SK-N-SH (cell line): ENCODE results near the gene EXOC6.
A peak's percentile ranks its signal among the peaks of the same experiment; 100 is the strongest.

Experiments
- CTCF ChIP-seq: fragments of 200-600 bp; sonication (generic); IDR thresholded peaks from 2 replicates; pipeline ENCODE4 v1.6.1; 2017; ENCODE audit warnings: antibody characterized with exemption, mild to moderate bottlenecking, moderate library complexity
- EP300 ChIP-seq, 2 experiments: IDR thresholded peaks; 2 replicates each; pipeline versions ENCODE4 v1.4.0 to v1.6.1; 2012; ENCODE audit warnings: borderline replicate concordance in 1 of 2, low read depth in 1 of 2, low read length in 1 of 2
- FOSL2 ChIP-seq: IDR thresholded peaks from 2 replicates; pipeline ENCODE4 v1.4.0; 2012; ENCODE audit warnings: low read depth, mild to moderate bottlenecking, moderate library complexity, borderline replicate concordance
- GATA2 ChIP-seq: sonication (generic); formaldehyde crosslinking; IDR thresholded peaks from 2 replicates; pipeline ENCODE4 v1.5.0; 2020; ENCODE audit warnings: mild to moderate bottlenecking, missing genetic modification reagents
- MAX ChIP-seq: IDR thresholded peaks from 2 replicates; pipeline ENCODE4 v1.4.0; 2012; ENCODE audit warnings: low read depth
- NRF1 ChIP-seq: IDR thresholded peaks from 2 replicates; pipeline ENCODE4 v1.6.1; 2012; ENCODE audit warnings: low read depth, mild to moderate bottlenecking, low read length
- PBX3 ChIP-seq: IDR thresholded peaks from 2 replicates; pipeline ENCODE4; 2012
- POLR2AphosphoS5 ChIP-seq: IDR thresholded peaks from 2 replicates; pipeline ENCODE4 v1.6.1; 2012; ENCODE audit warnings: low read depth, low read length
- RAD21 ChIP-seq: IDR thresholded peaks from 2 replicates; pipeline ENCODE4 v1.6.1; 2012; ENCODE audit warnings: mild to moderate bottlenecking, low read length
- RXRA ChIP-seq: IDR thresholded peaks from 2 replicates; pipeline ENCODE4 v1.4.0; 2012; ENCODE audit warnings: low read depth, mild to moderate bottlenecking, borderline replicate concordance
- SIN3A ChIP-seq: IDR thresholded peaks from 2 replicates; pipeline ENCODE4 v1.6.1; 2012; ENCODE audit warnings: low read depth, mild to moderate bottlenecking, low read length, moderate library complexity, borderline replicate concordance
- SMC3 ChIP-seq: IDR thresholded peaks from 2 replicates; pipeline ENCODE4 v1.6.1; 2012; ENCODE audit warnings: low read depth, low read length, improper control_type of control experiment

DNA sequence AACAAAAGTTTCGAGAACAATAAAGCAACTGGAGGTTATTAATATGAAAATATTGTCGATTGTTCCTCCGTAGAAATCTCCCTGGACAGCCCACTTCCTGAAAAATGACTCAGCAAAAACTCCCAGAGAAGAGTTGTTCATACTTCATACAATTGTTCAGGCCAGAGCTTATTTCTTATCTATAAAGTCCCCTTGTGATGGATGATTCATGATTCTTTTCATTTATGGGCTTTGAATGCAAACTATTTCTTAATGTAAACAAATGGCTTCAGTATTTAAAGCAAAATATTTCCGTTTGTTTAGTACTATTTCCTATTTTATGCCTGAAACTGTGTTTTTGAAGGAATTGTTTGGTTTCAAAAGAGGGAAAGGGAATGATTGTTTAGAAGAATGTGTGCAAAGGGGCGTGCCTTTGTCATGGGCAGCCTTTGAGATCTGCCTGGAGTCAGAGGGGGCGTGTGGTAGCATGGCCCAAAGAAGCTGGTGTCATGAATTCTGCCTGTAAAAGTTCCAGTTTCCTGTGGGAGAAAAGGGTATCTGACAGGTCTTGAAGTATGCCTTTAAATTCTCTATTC, 26.2 kb upstream of the EXOC6 start:
- TF ChIP-seq POLR2AphosphoS5 (no peak), SMC3 (no peak), CTCF (no peak), EP300 (IDR thresholded peaks at IDR 0.05; ENCODE audit: borderline replicate concordance in 1 of 2, low read depth in 1 of 2, low read length in 1 of 2) (peak in 1 of 2 experiments; percentile 14; a peak in 1 of 4 replicates), PBX3 (0 out of 2 replicates have a peak, but pooled peaks have one; percentile 11), FOSL2 (peak; percentile 60; the same call in 1 of the 2 replicates), RXRA (no peak), NRF1 (no peak), GATA2 (CRISPR knock-in tag) (no peak), RAD21 (no peak), MAX (no peak), SIN3A (no peak)
